GM19463 (cell line): Measurements from ENCODE around the gene GARRE1.
A peak's percentile ranks its signal among the peaks of the same experiment; 100 is the strongest.
"Not testable (repeated sequence)": the region's sequence is repeated elsewhere in the genome, so short reads cannot be mapped to it uniquely, and the experiment has no call there.

Source experiments
- ATAC-seq: cut with Tn5 transposase; IDR thresholded peaks from one replicate; pipeline ENCODE4 v1.9.1; 2021; ENCODE audit warnings: mild to moderate bottlenecking, moderate library complexity; ENCODE audit not compliant: unreplicated experiment

The GARRE1 gene, protein sequence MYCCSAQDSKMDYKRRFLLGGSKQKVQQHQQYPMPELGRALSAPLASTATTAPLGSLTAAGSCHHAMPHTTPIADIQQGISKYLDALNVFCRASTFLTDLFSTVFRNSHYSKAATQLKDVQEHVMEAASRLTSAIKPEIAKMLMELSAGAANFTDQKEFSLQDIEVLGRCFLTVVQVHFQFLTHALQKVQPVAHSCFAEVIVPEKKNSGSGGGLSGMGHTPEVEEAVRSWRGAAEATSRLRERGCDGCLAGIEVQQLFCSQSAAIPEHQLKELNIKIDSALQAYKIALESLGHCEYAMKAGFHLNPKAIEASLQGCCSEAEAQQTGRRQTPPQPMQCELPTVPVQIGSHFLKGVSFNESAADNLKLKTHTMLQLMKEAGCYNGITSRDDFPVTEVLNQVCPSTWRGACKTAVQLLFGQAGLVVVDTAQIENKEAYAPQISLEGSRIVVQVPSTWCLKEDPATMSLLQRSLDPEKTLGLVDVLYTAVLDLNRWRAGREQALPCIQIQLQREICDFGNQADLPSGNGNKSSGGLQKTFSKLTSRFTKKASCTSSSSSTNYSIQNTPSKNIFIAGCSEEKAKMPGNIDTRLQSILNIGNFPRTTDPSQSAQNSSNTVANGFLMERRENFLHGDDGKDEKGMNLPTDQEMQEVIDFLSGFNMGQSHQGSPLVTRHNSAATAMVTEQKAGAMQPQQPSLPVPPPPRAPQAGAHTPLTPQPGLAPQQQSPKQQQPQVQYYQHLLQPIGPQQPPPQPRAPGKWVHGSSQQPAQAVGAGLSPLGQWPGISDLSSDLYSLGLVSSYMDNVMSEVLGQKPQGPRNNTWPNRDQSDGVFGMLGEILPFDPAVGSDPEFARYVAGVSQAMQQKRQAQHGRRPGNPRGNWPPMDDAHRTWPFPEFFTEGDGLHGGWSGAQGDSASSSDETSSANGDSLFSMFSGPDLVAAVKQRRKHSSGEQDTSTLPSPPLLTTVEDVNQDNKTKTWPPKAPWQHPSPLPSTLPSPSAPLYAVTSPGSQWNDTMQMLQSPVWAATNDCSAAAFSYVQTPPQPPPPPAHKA (N-terminal part only)

DNA sequence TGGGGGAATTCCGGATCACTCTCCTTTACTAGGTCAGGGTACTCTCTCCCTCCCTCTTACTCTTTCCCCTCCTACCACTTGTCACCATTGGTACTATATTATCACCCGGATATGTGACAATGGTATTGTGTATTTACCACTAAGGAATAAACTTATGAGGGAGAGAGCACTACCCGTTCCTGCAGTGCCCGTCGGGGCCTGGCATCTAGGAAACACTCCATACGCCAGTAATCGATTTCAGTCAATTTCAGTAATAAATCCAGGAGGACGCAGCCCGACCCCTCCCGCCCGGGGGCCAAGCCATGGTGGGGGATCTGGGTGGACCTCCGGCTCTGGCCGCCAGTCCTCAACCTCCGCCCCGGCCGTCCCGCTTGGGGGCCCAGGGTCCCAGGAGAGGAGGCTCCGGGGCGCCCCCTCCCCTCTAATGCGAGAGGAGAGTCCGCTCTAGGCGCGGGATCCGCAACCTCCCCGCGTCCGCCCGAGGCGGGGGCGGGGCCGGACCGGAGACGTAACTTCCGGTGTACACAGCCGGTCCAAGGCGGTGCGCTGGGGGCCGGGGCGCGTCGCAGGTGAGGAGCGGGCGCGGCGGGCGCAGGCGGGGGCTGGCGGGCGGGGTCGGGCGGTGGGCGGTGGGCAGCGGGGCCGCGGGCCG, at the start of gene GARRE1:
TSS of gene GARRE1 (plus strand) at position 509 of the 652 bp plus-strand sequence. CDS start 45,920 bp downstream, outside the sequence.
- ATAC-seq = peak; percentile 91

DNA sequence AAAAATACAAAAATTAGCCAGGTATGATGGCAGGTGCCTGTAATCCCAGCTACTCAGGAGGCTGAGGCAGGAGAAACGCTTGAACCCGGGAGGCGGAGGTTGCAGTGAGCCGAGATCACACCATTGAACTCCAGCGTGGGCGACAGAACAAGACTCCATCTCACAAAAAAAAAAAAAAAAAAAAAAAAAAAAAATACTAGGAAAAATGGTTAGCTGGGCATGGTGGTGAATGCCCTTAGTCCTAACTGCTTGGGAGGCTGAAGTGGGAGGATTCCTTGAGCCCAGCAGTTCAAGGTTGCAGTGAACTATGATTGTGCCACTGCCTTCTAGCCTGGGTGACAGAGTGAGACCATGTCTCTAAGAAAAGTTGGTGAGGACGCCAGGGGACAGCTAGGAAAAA, 49.0 kb upstream of the GARRE1 start:
- not testable (repeated sequence) for ATAC-seq

DNA sequence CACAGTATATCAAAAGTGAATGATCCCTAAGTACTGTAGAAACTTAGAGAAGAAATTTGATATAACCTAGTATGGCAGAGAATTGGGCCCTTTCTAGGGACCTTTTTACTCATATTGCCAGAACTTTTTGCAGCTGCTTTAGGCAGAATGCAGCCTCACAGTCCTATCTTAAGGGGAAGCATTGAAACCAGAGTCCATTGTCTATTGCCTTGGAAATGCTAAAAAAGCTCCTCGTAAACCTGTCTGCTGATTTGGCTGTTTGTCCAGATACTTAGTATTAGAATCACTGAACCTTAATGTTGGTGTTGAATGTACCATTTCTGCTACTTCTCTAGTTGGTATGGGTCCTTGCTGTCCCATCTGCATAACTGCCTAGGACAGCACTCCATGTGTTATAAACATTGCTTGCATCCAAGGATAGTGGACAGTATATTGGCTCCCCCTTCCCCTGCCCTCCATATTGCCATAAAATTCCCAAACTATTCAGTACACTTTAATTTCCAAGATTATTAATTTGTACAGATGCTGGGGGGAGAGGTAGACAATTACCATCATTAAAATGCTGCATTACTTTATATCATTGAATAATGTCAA, 46.0 kb upstream of the GARRE1 start:
- no peak for ATAC-seq

DNA sequence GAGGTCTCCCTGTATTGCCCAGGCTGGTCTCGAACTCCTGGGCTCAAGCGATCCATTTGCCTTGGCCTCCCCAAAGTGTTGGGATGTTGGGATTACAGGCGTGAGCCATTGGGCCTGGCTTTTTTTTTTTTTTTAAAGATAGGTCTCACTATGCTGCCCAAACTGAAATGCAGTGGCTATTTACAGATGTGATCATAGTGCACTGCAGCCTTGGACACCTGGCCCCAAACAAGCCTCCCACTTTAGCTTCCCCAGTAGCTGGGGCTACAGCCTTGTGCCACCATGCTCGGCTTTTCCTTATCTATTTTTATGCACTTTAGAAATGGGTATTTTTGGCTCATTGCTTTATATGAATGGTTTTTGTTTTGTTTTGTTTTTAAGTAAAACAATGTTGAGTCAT, 44.6 kb upstream of the GARRE1 start:
- ATAC-seq = no peak

DNA sequence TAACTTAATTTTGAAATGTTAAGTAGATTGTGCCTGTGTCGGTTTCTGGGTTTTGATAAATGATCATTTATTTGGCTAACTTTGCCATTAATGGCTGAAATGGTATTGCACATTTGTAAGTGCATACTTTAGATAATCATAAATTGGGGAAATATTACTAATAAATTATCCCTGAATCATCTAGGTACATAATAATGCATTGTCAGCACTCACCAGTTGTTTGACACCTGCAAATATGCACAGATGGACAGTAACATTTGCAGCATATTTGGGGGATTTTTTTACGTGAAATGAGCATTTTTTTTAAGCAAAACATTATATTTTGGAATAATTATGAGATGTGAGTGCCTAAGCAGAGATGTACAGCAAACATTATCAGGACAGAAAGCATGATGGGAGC, 41.1 kb upstream of the GARRE1 start:
- no peak for ATAC-seq

- no peak for ATAC-seq
Observed at GRCh38 chr19:34214040-34214439, 40.3 kb upstream of the GARRE1 start.

GRCh38 chr19:34215006-34215665, 39.2 kb upstream of the GARRE1 start:
- no peak for ATAC-seq

DNA sequence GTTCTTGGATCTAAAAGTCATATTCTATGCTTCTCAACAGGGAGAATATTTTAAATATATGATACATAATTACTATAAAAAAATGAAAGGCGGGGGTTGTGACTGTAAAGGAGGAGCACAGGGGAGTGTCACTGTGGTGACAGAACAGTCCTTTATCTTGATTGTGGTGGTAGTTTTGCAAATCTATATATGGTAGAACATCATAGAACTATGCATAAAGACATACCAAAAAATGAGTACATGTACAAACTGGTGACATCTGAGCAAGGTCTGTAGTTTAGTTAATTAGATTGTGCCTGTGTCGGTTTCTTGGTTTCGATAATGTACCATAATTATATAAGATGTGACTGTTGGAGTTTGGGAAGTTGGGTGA, 38.7 kb upstream of the GARRE1 start:
- ATAC-seq = no peak

DNA sequence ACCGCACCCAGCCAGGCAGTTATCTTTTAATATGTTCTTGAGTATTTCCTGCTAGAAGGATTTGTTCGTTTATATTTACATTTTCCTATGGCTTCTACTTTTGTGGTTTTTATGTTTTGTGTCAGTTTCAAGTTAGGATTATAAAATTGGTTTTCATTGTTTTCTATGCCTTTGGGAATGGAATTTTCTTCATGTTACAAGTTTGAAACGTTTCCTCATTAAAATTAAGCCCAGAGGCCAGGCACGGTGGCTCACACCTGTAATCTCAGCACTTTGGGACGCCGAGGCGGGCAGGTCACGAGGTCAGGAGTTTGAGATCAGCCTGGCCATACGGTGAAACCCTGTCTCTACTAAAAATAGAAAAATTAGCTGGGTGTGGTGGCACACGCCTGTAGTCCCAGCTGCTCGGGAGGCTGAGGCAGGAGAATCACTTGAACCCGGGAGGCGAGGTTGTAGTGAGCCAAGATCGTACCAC, 37.6 kb upstream of the GARRE1 start:
- not testable (repeated sequence) for ATAC-seq

GRCh38 chr19:34217952-34218817, 36.2 kb upstream of the GARRE1 start:
- ATAC-seq = no peak

- no peak for ATAC-seq
Observed at GRCh38 chr19:34218818-34219164, 35.6 kb upstream of the GARRE1 start.

DNA sequence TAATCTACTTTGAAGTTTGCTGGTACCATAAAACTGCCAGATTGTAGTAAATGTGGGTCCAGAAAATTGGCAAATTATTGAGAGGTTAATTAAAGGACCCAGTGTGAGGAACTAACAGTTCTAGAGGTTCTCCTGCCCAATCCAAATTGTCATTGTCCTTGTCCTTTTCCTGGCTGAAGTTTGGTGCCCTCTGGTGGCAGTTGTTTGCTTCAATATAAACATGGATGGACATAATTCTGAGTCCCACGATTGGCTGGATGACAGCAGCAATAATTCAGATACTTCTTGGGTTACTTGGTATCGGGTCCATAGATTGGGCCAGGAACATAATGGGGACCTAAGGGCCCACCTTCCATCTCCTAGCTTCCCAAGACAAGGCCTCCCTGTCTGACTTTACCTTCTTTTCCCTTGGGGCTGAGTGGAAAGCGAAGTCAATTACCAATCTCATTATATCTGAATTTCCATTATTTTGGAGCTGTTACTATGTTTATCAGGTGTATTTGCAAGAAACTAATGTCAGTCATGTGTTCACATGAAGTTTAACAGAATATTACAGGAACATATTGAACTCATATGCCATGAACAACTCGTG, 33.8 kb upstream of the GARRE1 start:
- ATAC-seq = no peak

GRCh38 chr19:34222386-34222785, 32.0 kb upstream of the GARRE1 start:
- ATAC-seq = no peak

- no peak for ATAC-seq
Observed at GRCh38 chr19:34224996-34225658, 29.2 kb upstream of the GARRE1 start.

DNA sequence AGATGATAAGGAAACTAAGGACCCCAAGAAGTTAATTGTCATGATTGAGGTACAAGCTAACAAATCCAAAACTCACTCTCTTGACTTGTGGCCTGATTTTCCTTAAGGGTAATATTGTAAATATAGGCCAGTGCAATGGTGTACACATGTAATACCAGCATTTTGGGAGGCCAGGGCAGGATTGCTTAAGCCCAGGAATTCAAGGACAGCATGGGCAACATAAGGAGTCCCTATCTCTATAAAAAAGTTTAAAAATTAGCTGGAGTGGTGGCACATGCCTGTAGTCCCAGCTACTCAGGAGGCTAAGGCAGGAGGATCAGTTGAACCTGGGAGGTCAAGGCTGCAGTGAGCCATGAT, 28.7 kb upstream of the GARRE1 start:
- ATAC-seq = no peak

GRCh38 chr19:34226036-34226435, 28.3 kb upstream of the GARRE1 start:
- no peak for ATAC-seq

GRCh38 chr19:34228347-34228746, 26.0 kb upstream of the GARRE1 start:
- no peak for ATAC-seq

GRCh38 chr19:34228762-34229161, 25.6 kb upstream of the GARRE1 start:
- no peak for ATAC-seq
